Hepatocyte (in vitro differentiated cells): ENCODE measurements around the gene SPON1.

Source experiments
- CTCF ChIP-seq: fragments of 200-600 bp; sonication (generic); IDR thresholded peaks from 2 replicates; pipeline ENCODE4 v1.5.1; 2016; ENCODE audit warnings: antibody characterized with exemption, mild to moderate bottlenecking; ENCODE audit not compliant: poor library complexity
- EZH2 ChIP-seq: fragments of 200-600 bp; sonication (generic); IDR thresholded peaks from 2 replicates; pipeline ENCODE4 v1.6.1; 2016; ENCODE audit warnings: antibody characterized with exemption, mild to moderate bottlenecking, borderline replicate concordance

DNA sequence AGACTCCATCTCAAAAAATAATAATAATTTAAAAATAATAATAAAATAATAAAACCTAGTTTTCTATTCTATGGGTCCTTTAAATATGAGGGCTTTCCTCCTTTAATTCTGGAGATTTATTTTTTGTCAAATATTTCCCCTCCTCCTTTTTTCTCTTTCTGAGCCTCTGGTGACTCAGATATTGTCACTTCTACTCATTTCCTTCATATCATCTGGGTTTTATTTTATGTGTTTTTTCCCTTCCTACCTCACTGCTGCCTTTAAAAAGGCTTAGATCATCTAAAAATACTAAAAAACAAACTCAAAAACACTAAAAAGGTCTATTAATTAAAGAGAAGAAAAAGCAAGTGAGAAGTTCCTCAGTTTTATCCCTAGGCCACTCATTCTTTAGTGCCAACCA, 138.9 kb downstream of the SPON1 start:
- TF ChIP-seq CTCF: no peak
- TF ChIP-seq EZH2: no peak
